K562 (cell line): Measurements from ENCODE around the gene CEP68. TPM values are rescaled to one million over a fixed set of nuclear protein-coding genes. Genes with fewer than 3 reads are reported as not detected.

ENCODE experiments used
- HOXB6 ChIP-seq: fragments of 250-450 bp; sonication (Bioruptor Pico); IDR thresholded peaks from 2 replicates; pipeline ENCODE4 v1.5.1; 2022; ENCODE audit warnings: mild to moderate bottlenecking, borderline replicate concordance
- JUND ChIP-seq, 2 experiments: IDR thresholded peaks; 2 replicates in 1 of 2; 3 replicates in 1 of 2; pipeline ENCODE4 v1.6.1; 2011; ENCODE audit warnings: borderline replicate concordance in 2 of 2, low read depth in 2 of 2, low read length in 2 of 2, improper control_type of control experiment in 1 of 2, missing biosample characterization in 1 of 2, missing genetic modification characterization in 1 of 2, missing genetic modification reagents in 1 of 2
- polyA plus RNA-seq, 8 experiments: library from polyadenylated mRNA; depleted of rRNA in 4 of 8; stranded (reverse) in 5 of 8; unstranded in 3 of 8; fragments of >200 nt; fragmentation: Nextera tagmentation in 2 of 8; fragmentation: Illumina TruSeq in 1 of 8; extraction: Ambion mirVana in 2 of 8; extraction: Trizol in 1 of 8; gene quantifications; 2 replicates each; pipeline versions ENCODE4 v1.2.1 to v1.2.3, GENCODE V29; 2011 to 2014; ENCODE audit warnings: inconsistent platforms in 1 of 8, missing spikeins in 1 of 8
- total RNA-seq, 7 experiments: library from RNA; depleted of rRNA in 6 of 7; stranded (reverse); fragments of >200 nt in 6 of 7; fragmentation: Illumina TruSeq in 2 of 7; extraction: Trizol in 2 of 7; gene quantifications; 2 replicates each; pipeline versions ENCODE4 v1.2.1 to v1.2.3, GENCODE V29; 2011 to 2021; ENCODE audit warnings: low replicate concordance in 1 of 7
- TF ChIP-seq, protein P1 (sequence below): fragments of 450-650 bp; IDR thresholded peaks from 2 replicates; pipeline ENCODE4 v1.6.1; 2016; ENCODE audit warnings: mild to moderate bottlenecking, moderate library complexity
- TF ChIP-seq, protein P2 (sequence below): sonication (generic); formaldehyde crosslinking; IDR thresholded peaks from 2 replicates; pipeline ENCODE4 v1.9.0; 2022; ENCODE audit warnings: mild to moderate bottlenecking, missing genetic modification reagents
- TF ChIP-seq, protein P3 (sequence below), 2 experiments: fragments of 200-800 bp in 1 of 2; sonication (Bioruptor generic) in 1 of 2; sonication (generic) in 1 of 2; formaldehyde crosslinking in 1 of 2; IDR thresholded peaks in 1 of 2; conservative IDR thresholded peaks in 1 of 2; 2 replicates each; pipeline versions ENCODE4 v1.5.0 to v1.6.1; 2016 to 2020; ENCODE audit warnings: missing compliant biosample characterization in 1 of 2, missing genetic modification characterization in 1 of 2, missing genetic modification reagents in 1 of 2

CEP68 gene
- total and polyA plus RNA-seq, 9 of the 15 experiments (the other 6 are each of a cell fraction or from before 2014, with no cell fraction given), result 1.4 to 8.5 (median 5.2) TPM

DNA sequence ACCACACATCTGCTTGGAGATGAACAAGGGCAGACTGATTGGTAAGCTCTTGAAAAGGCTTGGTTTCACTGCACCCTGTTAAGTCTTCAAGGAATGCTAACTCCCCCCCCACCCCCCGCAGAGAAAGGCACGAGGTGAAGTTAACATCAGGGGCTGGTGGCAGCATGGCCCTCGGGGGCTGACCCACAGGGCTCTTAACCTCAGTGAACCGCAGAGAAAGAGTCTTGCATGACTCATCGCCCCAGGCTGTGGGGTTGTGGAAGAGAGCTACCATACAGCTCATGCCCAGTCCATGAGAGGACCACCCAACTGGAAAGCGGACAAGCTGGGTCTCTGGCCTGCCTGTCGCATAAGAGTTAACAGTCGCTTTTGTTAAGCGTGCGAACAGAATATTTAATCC, 10.6 kb upstream of the CEP68 start (continued):
- TF ChIP-seq, protein P1, sequence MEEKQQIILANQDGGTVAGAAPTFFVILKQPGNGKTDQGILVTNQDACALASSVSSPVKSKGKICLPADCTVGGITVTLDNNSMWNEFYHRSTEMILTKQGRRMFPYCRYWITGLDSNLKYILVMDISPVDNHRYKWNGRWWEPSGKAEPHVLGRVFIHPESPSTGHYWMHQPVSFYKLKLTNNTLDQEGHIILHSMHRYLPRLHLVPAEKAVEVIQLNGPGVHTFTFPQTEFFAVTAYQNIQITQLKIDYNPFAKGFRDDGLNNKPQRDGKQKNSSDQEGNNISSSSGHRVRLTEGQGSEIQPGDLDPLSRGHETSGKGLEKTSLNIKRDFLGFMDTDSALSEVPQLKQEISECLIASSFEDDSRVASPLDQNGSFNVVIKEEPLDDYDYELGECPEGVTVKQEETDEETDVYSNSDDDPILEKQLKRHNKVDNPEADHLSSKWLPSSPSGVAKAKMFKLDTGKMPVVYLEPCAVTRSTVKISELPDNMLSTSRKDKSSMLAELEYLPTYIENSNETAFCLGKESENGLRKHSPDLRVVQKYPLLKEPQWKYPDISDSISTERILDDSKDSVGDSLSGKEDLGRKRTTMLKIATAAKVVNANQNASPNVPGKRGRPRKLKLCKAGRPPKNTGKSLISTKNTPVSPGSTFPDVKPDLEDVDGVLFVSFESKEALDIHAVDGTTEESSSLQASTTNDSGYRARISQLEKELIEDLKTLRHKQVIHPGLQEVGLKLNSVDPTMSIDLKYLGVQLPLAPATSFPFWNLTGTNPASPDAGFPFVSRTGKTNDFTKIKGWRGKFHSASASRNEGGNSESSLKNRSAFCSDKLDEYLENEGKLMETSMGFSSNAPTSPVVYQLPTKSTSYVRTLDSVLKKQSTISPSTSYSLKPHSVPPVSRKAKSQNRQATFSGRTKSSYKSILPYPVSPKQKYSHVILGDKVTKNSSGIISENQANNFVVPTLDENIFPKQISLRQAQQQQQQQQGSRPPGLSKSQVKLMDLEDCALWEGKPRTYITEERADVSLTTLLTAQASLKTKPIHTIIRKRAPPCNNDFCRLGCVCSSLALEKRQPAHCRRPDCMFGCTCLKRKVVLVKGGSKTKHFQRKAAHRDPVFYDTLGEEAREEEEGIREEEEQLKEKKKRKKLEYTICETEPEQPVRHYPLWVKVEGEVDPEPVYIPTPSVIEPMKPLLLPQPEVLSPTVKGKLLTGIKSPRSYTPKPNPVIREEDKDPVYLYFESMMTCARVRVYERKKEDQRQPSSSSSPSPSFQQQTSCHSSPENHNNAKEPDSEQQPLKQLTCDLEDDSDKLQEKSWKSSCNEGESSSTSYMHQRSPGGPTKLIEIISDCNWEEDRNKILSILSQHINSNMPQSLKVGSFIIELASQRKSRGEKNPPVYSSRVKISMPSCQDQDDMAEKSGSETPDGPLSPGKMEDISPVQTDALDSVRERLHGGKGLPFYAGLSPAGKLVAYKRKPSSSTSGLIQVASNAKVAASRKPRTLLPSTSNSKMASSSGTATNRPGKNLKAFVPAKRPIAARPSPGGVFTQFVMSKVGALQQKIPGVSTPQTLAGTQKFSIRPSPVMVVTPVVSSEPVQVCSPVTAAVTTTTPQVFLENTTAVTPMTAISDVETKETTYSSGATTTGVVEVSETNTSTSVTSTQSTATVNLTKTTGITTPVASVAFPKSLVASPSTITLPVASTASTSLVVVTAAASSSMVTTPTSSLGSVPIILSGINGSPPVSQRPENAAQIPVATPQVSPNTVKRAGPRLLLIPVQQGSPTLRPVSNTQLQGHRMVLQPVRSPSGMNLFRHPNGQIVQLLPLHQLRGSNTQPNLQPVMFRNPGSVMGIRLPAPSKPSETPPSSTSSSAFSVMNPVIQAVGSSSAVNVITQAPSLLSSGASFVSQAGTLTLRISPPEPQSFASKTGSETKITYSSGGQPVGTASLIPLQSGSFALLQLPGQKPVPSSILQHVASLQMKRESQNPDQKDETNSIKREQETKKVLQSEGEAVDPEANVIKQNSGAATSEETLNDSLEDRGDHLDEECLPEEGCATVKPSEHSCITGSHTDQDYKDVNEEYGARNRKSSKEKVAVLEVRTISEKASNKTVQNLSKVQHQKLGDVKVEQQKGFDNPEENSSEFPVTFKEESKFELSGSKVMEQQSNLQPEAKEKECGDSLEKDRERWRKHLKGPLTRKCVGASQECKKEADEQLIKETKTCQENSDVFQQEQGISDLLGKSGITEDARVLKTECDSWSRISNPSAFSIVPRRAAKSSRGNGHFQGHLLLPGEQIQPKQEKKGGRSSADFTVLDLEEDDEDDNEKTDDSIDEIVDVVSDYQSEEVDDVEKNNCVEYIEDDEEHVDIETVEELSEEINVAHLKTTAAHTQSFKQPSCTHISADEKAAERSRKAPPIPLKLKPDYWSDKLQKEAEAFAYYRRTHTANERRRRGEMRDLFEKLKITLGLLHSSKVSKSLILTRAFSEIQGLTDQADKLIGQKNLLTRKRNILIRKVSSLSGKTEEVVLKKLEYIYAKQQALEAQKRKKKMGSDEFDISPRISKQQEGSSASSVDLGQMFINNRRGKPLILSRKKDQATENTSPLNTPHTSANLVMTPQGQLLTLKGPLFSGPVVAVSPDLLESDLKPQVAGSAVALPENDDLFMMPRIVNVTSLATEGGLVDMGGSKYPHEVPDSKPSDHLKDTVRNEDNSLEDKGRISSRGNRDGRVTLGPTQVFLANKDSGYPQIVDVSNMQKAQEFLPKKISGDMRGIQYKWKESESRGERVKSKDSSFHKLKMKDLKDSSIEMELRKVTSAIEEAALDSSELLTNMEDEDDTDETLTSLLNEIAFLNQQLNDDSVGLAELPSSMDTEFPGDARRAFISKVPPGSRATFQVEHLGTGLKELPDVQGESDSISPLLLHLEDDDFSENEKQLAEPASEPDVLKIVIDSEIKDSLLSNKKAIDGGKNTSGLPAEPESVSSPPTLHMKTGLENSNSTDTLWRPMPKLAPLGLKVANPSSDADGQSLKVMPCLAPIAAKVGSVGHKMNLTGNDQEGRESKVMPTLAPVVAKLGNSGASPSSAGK, result 0 out of 2 replicates have a peak, but pooled peaks have one; percentile 26
- TF ChIP-seq HOXB6 (no peak), JUND (IDR thresholded peaks at IDR 0.05; ENCODE audit: borderline replicate concordance, low read depth, low read length) (peak; percentile 68), JUND (tag; IDR thresholded peaks at IDR 0.05; ENCODE audit: borderline replicate concordance, low read depth, low read length) (peak; percentile 52; the same call in 1 of the 3 replicates)
- TF ChIP-seq, protein P2, sequence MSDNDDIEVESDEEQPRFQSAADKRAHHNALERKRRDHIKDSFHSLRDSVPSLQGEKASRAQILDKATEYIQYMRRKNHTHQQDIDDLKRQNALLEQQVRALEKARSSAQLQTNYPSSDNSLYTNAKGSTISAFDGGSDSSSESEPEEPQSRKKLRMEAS (CRISPR knock-in tag), result peak; percentile 48; the same call in 1 of the 2 replicates
- TF ChIP-seq, protein P3, sequence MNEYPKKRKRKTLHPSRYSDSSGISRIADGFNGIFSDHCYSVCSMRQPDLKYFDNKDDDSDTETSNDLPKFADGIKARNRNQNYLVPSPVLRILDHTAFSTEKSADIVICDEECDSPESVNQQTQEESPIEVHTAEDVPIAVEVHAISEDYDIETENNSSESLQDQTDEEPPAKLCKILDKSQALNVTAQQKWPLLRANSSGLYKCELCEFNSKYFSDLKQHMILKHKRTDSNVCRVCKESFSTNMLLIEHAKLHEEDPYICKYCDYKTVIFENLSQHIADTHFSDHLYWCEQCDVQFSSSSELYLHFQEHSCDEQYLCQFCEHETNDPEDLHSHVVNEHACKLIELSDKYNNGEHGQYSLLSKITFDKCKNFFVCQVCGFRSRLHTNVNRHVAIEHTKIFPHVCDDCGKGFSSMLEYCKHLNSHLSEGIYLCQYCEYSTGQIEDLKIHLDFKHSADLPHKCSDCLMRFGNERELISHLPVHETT (CRISPR knock-in tag; conservative IDR thresholded peaks at IDR 0.05 in 1 of 2, IDR thresholded peaks at IDR 0.05 in 1 of 2), result no peak
